ENCODE data around the gene NKX6-1.

DNA sequence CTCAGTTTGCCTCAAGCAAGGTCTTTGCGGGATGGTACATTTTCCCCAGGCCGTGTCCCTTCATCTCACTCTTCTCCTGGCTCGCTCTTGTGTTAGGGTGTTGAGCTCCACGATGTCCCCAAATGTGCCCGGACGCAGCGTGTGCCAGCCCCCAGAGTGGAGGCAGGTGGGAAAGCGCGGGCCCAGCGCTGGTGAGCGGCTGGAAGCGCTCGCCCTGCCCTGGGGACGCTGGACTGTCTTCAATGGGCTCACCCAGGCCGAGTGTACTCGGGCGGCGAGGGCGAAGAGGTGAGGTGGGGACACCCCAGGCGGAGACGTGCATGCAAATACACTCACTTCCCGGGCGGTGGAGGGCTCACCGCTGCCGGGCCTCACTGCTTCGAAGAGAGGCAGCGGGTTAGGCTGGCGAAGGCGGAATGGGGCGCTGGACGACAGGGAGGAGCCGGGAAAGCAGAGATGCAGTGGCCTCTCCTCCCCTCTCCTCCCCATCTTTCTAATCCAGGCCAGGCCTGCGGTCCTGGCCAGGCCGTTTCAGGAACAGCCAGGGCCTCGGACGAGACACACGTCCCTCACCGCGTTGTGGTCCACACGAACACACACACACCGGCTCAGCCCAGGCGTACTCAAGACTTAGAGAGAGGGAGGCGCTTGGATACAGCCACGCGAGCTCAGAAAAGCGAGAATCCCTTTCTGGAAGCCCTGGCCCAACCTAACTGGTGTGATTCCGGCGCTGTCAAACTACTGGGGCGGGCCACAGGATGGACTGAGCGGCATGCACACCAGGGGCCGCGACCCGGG, 2.2 kb downstream of the NKX6-1 start:
- TF ChIP-seq POLR2AphosphoS5 (IDR thresholded peaks at IDR 0.05) (no peak), CTCF (IDR thresholded peaks at IDR 0.05) (no peak), EP300 (IDR thresholded peaks at IDR 0.05) (no peak)
